Stimulated activated CD4-positive, alpha-beta T cell treated with anti-CD3 and anti-CD28 coated beads, Interleukin-2, amount 100 ng/mL, for 48 hours (primary cell): ENCODE results near the gene ARIH2.

Experiments used
- DNase-seq, 2 donors: peaks; one replicate each; pipeline ENCODE4 v3.0.0-alpha.2; 2020

ARIH2 gene

DNA sequence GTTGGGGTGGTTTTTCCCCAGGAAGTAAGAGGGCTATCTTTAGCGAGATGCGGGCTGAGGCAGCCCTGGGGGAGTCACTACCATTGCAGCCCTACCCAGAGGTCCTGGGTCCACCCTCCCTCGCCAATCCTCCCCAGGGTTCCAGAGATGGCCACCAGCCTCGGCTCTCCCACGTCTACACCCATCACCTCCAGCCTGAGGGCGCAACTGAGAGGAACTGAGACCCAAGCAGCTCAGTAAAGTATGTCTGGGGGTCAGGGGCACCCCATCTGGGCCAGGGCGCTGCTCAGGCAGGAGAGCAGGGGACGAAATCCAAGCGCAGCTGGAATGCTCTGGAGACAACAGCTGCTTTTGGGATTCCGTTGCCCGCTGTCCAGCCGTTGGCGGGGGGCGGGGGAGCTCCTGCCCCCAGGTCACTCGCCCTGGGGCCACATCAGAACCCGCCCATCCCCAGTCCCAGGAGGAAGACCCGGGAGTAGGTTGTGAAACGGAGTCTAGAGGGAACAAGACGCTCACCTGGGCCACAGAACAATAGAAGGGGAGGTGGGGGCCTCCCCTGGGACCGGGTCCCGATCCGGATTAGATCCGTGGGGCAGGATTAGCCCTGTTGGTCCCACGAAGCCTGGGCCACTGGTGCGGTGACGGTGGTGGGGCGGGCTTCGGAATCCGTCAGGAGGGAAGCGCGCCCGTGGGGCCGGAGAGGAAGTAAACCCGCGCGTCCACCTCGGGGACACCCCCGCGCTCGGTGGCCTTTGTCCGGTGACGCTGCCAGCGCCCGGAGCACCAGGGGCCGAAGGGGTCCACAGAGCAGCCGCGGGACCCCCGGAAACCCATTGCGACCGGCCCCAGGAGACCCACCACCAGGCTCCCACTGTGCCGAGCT lies 101.9 kb downstream of the ARIH2 start:
- DNase-seq, result no peak

- DNase-seq, result peak; percentile 99
Measured at GRCh38 chr3:49021213-49021812, 102.7 kb downstream of the ARIH2 start.

GRCh38 chr3:49021813-49022687 lies 103.4 kb downstream of the ARIH2 start, which contains the start of gene NDUFAF3:
TSS of gene NDUFAF3 (plus strand) at chr3:49022121. CDS start at chr3:49022145, 24 bp downstream.
- DNase-seq, result peak; percentile 94 to 95

DNA sequence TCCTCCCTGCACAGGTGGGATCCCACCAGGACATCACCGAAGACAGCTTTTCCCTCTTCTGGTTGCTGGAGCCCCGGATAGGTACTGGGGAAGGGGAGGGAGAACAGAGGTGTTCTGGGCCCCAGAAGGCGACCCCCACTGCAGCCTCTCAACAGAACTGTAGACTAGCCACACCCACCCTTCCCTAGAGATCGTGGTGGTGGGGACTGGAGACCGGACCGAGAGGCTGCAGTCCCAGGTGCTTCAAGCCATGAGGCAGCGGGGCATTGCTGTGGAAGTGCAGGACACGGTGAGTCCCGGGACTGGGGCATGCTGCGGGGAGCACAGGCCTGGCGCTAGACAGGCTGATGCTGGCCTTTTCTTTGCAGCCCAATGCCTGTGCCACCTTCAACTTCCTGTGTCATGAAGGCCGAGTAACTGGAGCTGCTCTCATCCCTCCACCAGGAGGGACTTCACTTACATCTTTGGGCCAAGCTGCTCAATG lies 104.1 kb downstream of the ARIH2 start:
- no peak for DNase-seq

DNA sequence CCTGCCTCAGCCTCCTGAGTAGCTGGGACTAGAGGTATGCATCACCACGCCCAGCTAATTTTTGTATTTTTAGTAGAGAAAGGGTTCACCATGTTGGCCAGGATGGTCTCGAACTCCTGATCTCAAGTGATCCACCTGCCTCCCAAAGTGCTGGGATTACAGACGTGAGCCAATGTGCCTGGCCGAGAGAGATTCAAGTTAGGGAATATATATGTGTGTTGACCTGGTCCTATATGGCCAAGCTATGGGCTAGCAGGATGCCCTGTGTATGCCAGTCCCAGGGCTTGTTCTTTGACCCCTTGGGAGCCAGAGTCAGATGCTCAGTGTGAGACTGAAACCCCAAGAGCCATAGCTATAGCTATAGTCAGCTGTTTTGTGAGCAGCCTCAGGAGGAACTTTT lies 105.1 kb downstream of the ARIH2 start:
- DNase-seq, result no peak

GRCh38 chr3:49024449-49024848 lies 105.8 kb downstream of the ARIH2 start:
- no peak for DNase-seq

GRCh38 chr3:49025005-49025792 lies 106.6 kb downstream of the ARIH2 start:
- DNase-seq, result no peak

- DNase-seq, result no peak
Measured at GRCh38 chr3:49025793-49026520, 107.3 kb downstream of the ARIH2 start.

- no peak for DNase-seq
Measured at GRCh38 chr3:49026536-49026935, 107.9 kb downstream of the ARIH2 start.

DNA sequence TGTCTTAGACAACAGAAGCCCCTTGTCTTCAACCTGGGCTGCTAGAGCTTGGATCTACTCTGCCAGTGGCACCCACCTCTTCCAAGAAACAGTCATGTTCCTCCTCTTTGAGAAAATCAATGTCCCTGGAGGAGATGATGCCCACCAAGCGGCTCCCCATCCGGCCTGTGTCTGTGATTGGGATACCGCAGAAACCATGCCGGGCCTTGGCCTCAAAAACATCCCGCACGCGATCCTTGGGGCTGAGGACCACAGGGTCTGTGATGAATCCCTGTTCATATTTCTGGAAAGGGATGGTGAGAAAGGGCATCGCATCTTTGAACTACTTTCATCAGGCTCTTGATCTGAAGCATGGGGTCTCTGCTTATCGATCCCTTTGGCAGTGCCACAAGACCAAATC lies 109.0 kb downstream of the ARIH2 start:
- DNase-seq, result no peak

- DNase-seq, result no peak
Measured at GRCh38 chr3:49028298-49028672, 109.6 kb downstream of the ARIH2 start.

- peak; percentile 92 to 95 for DNase-seq
Measured at GRCh38 chr3:49028673-49029562, 110.3 kb downstream of the ARIH2 start, which contains the start of gene IMPDH2. TSS of gene IMPDH2 (minus strand) at chr3:49029398. CDS start at chr3:49029350, 48 bp downstream.

GRCh38 chr3:49029563-49029884 lies 110.9 kb downstream of the ARIH2 start:
- DNase-seq, result no peak

DNA sequence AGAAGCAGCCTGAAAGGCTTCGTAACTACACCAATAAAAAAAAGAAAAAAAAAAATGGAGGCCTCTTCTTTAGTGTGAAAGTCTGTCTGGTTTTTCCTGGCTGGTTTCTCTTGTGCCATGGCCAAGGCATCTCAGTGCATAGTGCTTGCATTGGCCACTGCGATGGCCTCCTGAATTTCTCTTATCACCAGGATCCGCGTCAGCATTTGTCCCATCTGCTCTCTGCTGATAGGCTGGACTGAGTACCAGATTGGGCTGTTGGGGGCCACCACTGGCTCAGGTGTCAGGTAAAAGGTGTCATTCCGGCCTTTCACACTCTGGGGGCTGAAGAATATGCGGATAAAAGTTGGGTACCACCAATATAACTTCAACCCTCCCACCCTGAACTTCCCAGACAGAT lies 111.7 kb downstream of the ARIH2 start:
- DNase-seq, result no peak

- no peak for DNase-seq
Measured at GRCh38 chr3:49032646-49033304, 114.1 kb downstream of the ARIH2 start.

GRCh38 chr3:49034650-49035049 lies 116.0 kb downstream of the ARIH2 start:
- DNase-seq, result no peak

DNA sequence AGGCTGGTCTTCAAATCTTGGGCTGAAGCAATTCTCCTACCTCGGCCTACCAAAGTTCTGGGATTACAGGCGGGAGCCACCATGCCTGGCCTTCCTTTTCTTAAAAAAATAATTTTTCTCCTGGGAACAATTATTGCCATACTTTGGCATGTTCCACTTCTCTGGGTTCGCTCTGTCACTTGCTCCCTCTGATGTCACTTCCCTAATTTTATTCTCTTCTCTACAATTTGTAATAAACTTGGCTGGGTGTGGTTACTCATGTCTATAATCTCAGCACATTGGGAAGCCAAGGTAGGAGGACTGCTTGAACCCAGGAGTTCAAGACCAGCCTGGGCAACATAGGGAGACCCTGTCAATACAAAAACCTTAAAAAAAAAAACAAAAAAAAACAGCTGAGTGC lies 116.6 kb downstream of the ARIH2 start:
- no peak for DNase-seq
